GM12878 (cell line): ENCODE data around the gene CPVL. TPM values are rescaled to one million over a fixed set of nuclear protein-coding genes. Genes with fewer than 3 reads are reported as not detected.

Experiments used
- ATAC-seq: fragments of 200-7000 bp; cut with Tn5 transposase; 3 replicates; pipeline ENCODE4 v1.9.1; 2020; ENCODE audit warnings: mild to moderate bottlenecking, moderate library complexity
- BruUV-seq: library from RNA; stranded (reverse); fragments of 400-500 nt; replicated peaks from 2 replicates; lab custom pipeline; 2021; lab: Mats Ljungman, UMichigan
- CTCF ChIA-PET: fragments of 300-600 bp; sonication (Branson Sonifier 250); formaldehyde crosslinking; extraction: SDS; loops from one replicate; lab custom pipeline; 2021; ENCODE audit warnings: inconsistent platforms; lab: Yijun Ruan, JAX
- POLR2A ChIA-PET: fragments of 350-600 bp; formaldehyde crosslinking; extraction: SDS; loops from one replicate; lab custom pipeline; 2021; ENCODE audit warnings: inconsistent platforms; lab: Charles Lee
- RAD21 ChIA-PET: fragments of 300-600 bp; sonication (Branson Sonifier 250); formaldehyde crosslinking; loops from one replicate; lab custom pipeline; 2023; ENCODE audit warnings: antibody characterized with exemption; ENCODE audit not compliant: unreplicated experiment; lab: Charles Lee
- SMC1A ChIA-PET: fragments of 300-600 bp; sonication (Branson Sonifier 250); formaldehyde crosslinking; loops from one replicate; lab custom pipeline; 2023; ENCODE audit not compliant: unreplicated experiment, uncharacterized antibody; lab: Charles Lee
- DNase-seq: peaks from one replicate; pipeline ENCODE4 v3.0.0-alpha.2; 2011; ENCODE audit warnings: low read depth, low spot score
- FAIRE-seq: peaks from 3 replicates; lab custom pipeline; 2011; peaks lifted over from hg19 to GRCh38; lab: Jason Lieb, UNC
- H2AFZ ChIP-seq: 2 replicates; pipeline ENCODE4 v1.6.0; 2011; ENCODE audit warnings: low read depth, low read length, control low read depth; ENCODE audit not compliant: control insufficient read depth
- H3K27ac ChIP-seq: 2 replicates; pipeline ENCODE4 v1.5.1; 2011; ENCODE audit warnings: control low read depth; ENCODE audit not compliant: control insufficient read depth, insufficient read depth
- H3K27me3 ChIP-seq, 2 experiments: replicated peaks in 1 of 2; 2 replicates each; pipeline versions ENCODE4 v1.6.0 to v1.6.1; 2011; ENCODE audit warnings: low read length in 1 of 2; ENCODE audit not compliant: control insufficient read depth in 2 of 2, insufficient read depth in 2 of 2
- H3K36me3 ChIP-seq, 2 experiments: 2 replicates each; pipeline ENCODE4 v1.5.1; 2011; ENCODE audit warnings: low read length in 1 of 2; ENCODE audit not compliant: control insufficient read depth in 2 of 2, insufficient read depth in 2 of 2
- H3K4me1 ChIP-seq: 2 replicates; pipeline ENCODE4 v1.6.1; 2011; ENCODE audit warnings: mild to moderate bottlenecking, low read length, moderate library complexity, mixed read lengths; ENCODE audit not compliant: control insufficient read depth, insufficient read depth
- H3K4me2 ChIP-seq: 2 replicates; pipeline ENCODE4 v1.6.0; 2011; ENCODE audit warnings: control low read depth; ENCODE audit not compliant: control insufficient read depth, insufficient read depth
- H3K4me3 ChIP-seq: fragments of 200-600 bp; sonication (generic); 2 replicates; pipeline ENCODE4 v1.5.1; 2016
- H3K79me2 ChIP-seq: 2 replicates; pipeline ENCODE4 v1.6.0; 2011; ENCODE audit warnings: low read length; ENCODE audit not compliant: control insufficient read depth, insufficient read depth
- H3K9ac ChIP-seq: 2 replicates; pipeline ENCODE4 v1.8.0; 2011; ENCODE audit warnings: low read length, control low read depth, mixed read lengths; ENCODE audit not compliant: control insufficient read depth, insufficient read depth
- H3K9me3 ChIP-seq: replicated peaks from 3 replicates; pipeline ENCODE4 v1.5.1; 2011; ENCODE audit warnings: mild to moderate bottlenecking, low read length; ENCODE audit not compliant: control insufficient read depth, insufficient read depth
- H4K20me1 ChIP-seq: 2 replicates; pipeline ENCODE4 v1.6.0; 2011; ENCODE audit not compliant: control insufficient read depth, insufficient read depth
- BCLAF1 ChIP-seq: fragments of 450-650 bp; IDR thresholded peaks from 2 replicates; pipeline ENCODE4 v1.6.1; 2017; ENCODE audit warnings: antibody characterized with exemption, mild to moderate bottlenecking, moderate library complexity
- BMI1 ChIP-seq: fragments of 450-650 bp; IDR thresholded peaks from 2 replicates; pipeline ENCODE4 v1.6.1; 2016; ENCODE audit warnings: mild to moderate bottlenecking, moderate library complexity, borderline replicate concordance
- HDGF ChIP-seq: fragments of 450-650 bp; IDR thresholded peaks from 2 replicates; pipeline ENCODE4 v1.6.1; 2016; ENCODE audit warnings: antibody characterized with exemption
- IRF3 ChIP-seq: fragments of 450-650 bp; IDR thresholded peaks from 2 replicates; pipeline ENCODE4 v1.6.1; 2014; ENCODE audit warnings: mild to moderate bottlenecking
- NFIC ChIP-seq: IDR thresholded peaks from 2 replicates; pipeline ENCODE4 v1.6.1; 2012; ENCODE audit warnings: low read depth, mild to moderate bottlenecking, inconsistent platforms, low read length, moderate library complexity
- NFYA ChIP-seq: IDR thresholded peaks from 2 replicates; pipeline ENCODE4 v1.6.1; 2011; ENCODE audit warnings: low read depth, mild to moderate bottlenecking, low read length, improper control_type of control experiment, borderline replicate concordance
- PBX3 ChIP-seq: IDR thresholded peaks from 2 replicates; pipeline ENCODE4 v1.6.1; 2011; ENCODE audit warnings: mild to moderate bottlenecking, low read depth, low read length, moderate library complexity; ENCODE audit not compliant: insufficient replicate concordance
- POLR2A ChIP-seq: IDR thresholded peaks from 2 replicates; pipeline ENCODE4 v1.6.1; 2011; ENCODE audit warnings: low read depth, mild to moderate bottlenecking, low read length
- RAD21 ChIP-seq: IDR thresholded peaks from 2 replicates; pipeline ENCODE4 v1.6.1; 2011; ENCODE audit warnings: mild to moderate bottlenecking, low read depth, low read length, moderate library complexity; ENCODE audit not compliant: insufficient read depth
- RCOR1 ChIP-seq: conservative IDR thresholded peaks from 2 replicates; pipeline ENCODE4 v1.6.1; 2012; ENCODE audit warnings: low read depth, low read length, improper control_type of control experiment
- SMARCA5 ChIP-seq: fragments of 450-650 bp; IDR thresholded peaks from 2 replicates; pipeline ENCODE4 v1.6.1; 2017; ENCODE audit warnings: mild to moderate bottlenecking
- USF2 ChIP-seq: IDR thresholded peaks from 2 replicates; pipeline ENCODE4 v1.6.1; 2011; ENCODE audit warnings: low read depth, low read length, improper control_type of control experiment, borderline replicate concordance
- ZNF274 ChIP-seq: IDR thresholded peaks from one replicate; pipeline ENCODE4 v1.8.0; 2011; ENCODE audit not compliant: insufficient read length, insufficient read depth
- WGBS: methylation state at CpG from one replicate; pipeline ENCODE4 v1.1.6; 2016; ENCODE audit warnings: low lambda C conversion rate; ENCODE audit not compliant: insufficient replicate concordance, insufficient coverage; ENCODE audit errors: missing lambda C conversion rate; 5-methylcytosine and 5-hydroxymethylcytosine counted together
- in situ Hi-C: fragments of 300-500 bp; cut with MboI; formaldehyde crosslinking; loops from 9 replicates; pipeline ENCODE4 v1.14.3; 2018; ENCODE audit warnings: mixed read lengths
- intact Hi-C: fragments of 100-400 bp; cut with micrococcal nuclease; formaldehyde crosslinking; loops from one replicate; pipeline ENCODE4 v1.14.2; 2022; ENCODE audit not compliant: unreplicated experiment
- polyA plus RNA-seq, 11 experiments: library from polyadenylated mRNA; depleted of rRNA in 4 of 11; unstranded in 6 of 11; stranded (reverse) in 5 of 11; fragments of >200 nt; fragmentation: Nextera tagmentation in 4 of 11; fragmentation: Illumina TruSeq in 1 of 11; extraction: Ambion mirVana in 4 of 11; extraction: Trizol in 1 of 11; gene quantifications; 1 replicate in 1 of 11; 2 replicates in 10 of 11; pipeline versions ENCODE4 v1.2.1 to v1.2.3, GENCODE V29; 2011 to 2016; ENCODE audit warnings: inconsistent platforms in 2 of 11, missing spikeins in 2 of 11, low read depth in 1 of 11
- total RNA-seq, 4 experiments: library from RNA; depleted of rRNA in 3 of 4; stranded (reverse); fragments of >200 nt in 3 of 4; fragmentation: Illumina TruSeq in 1 of 4; extraction: Trizol in 1 of 4; gene quantifications; 2 replicates each; pipeline versions ENCODE4 v1.2.1 to v1.2.3, GENCODE V29; 2013 to 2021
- TF ChIP-seq, protein P1 (sequence below): IDR thresholded peaks from 2 replicates; pipeline ENCODE4 v1.6.1; 2011; ENCODE audit warnings: borderline replicate concordance, low read depth, mild to moderate bottlenecking, moderate library complexity, low read length; ENCODE audit not compliant: insufficient read depth, poor library complexity, severe bottlenecking

CPVL gene
- total and polyA plus RNA-seq, 10 of the 15 experiments (the other 5 are each of a cell fraction or from before 2014, with no cell fraction given) = 0.59 TPM; not detected in 9

DNA sequence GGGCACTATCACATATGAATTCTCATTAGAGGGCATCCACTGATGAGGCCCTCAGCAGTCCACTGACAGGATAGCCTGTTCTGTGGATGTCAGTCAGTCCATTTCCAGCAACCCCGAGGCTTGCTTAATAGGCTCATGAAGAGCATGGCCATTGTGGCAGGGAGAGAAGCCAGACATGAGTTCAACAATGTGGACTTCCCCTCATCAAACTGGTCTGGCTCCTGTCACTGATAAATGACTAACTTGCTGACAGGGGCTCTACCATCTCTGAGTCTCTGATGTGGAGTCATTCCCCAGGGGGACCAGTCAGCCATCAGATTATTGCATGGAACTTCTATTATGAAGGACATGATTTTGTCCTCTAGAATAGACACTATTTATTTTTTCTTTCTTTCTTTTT is 168.5 kb downstream of the CPVL start (continued):
- TF ChIP-seq, protein P1, sequence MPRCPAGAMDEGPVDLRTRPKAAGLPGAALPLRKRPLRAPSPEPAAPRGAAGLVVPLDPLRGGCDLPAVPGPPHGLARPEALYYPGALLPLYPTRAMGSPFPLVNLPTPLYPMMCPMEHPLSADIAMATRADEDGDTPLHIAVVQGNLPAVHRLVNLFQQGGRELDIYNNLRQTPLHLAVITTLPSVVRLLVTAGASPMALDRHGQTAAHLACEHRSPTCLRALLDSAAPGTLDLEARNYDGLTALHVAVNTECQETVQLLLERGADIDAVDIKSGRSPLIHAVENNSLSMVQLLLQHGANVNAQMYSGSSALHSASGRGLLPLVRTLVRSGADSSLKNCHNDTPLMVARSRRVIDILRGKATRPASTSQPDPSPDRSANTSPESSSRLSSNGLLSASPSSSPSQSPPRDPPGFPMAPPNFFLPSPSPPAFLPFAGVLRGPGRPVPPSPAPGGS = no peak

- DNase-seq = no peak
- Histone ChIP-seq H3K4me2 (no peak overlapping the region), H3K27me3 (0 out of 4 replicates have a peak, but pooled peaks cover 0 to 2% of the 10 kb centered on the region in 2 experiments), H3K36me3 (no peaks in the 10 kb centered on the region), H2AFZ (no peak overlapping the region), H3K9ac (no peak overlapping the region), H3K4me1 (no peaks in the 10 kb centered on the region), H4K20me1 (no peaks in the 10 kb centered on the region), H3K4me3 (no peak overlapping the region), H3K79me2 (no peaks in the 10 kb centered on the region), H3K27ac (no peak overlapping the region), H3K9me3 (peaks cover 2% of the 10 kb centered on the region; the same call in 2 of the 3 replicates)
- ChIA-PET SMC1A (interaction anchor here (0.9 to 1.0 kb wide), 2 partner anchors 9 to 11 kb away, joined by 3 read pairs; no protein-coding TSS in a partner anchor), POLR2A (no interaction called here), RAD21 (no interaction called here), CTCF (interaction anchor here (1.4 kb wide), 1 partner anchor 49 kb away, joined by 4 read pairs; no protein-coding TSS in a partner anchor)
- ATAC-seq = no peak
- WGBS = 10% methylated on average over 3 of the region's 3 CpGs
- in situ Hi-C loops (no loop called here), intact Hi-C loops (no loop called here)
- FAIRE-seq = no peak
- no TSS peak for BruUV-seq
- TF ChIP-seq NFIC = no peak
- no peak for TF ChIP-seq ZNF274
- no peak for TF ChIP-seq HDGF
- no peak for TF ChIP-seq RCOR1
- TF ChIP-seq NFYA = no peak
- no peak for TF ChIP-seq USF2
- no peak for TF ChIP-seq BCLAF1
- TF ChIP-seq POLR2A = no peak
- no peak for TF ChIP-seq PBX3
- no peak for TF ChIP-seq RAD21
- no peak for TF ChIP-seq SMARCA5
- TF ChIP-seq IRF3 = no peak
- TF ChIP-seq BMI1 = no peak
These were observed 170.3 kb downstream of the CPVL start for GRCh38 chr7:28976022-28976421.
